GM12878 (cell line): ENCODE measurements around the gene TMEM255B.

Experiments
- CEBPB ChIP-seq, 2 experiments: fragments of 150-350 bp in 1 of 2; IDR thresholded peaks; 2 replicates each; pipeline ENCODE4 v1.6.1; 2012 to 2014; ENCODE audit warnings: low read depth in 2 of 2, low read length in 2 of 2, borderline replicate concordance in 1 of 2, inconsistent platforms in 1 of 2
- EED ChIP-seq: sonication (generic); IDR thresholded peaks from 2 replicates; pipeline ENCODE4 v1.6.1; 2016; ENCODE audit warnings: antibody characterized with exemption, low read depth
- ELK1 ChIP-seq: IDR thresholded peaks from 2 replicates; pipeline ENCODE4 v1.6.1; 2012; ENCODE audit warnings: low read depth, low read length, improper control_type of control experiment
- EP300 ChIP-seq, 2 experiments: fragments of 150-350 bp in 1 of 2; IDR thresholded peaks; 2 replicates each; pipeline ENCODE4 v1.6.1; 2011 to 2012; ENCODE audit warnings: low read depth in 2 of 2, low read length in 2 of 2, borderline replicate concordance in 1 of 2, improper control_type of control experiment in 1 of 2, inconsistent platforms in 1 of 2; ENCODE audit not compliant: control insufficient read depth in 1 of 2
- EZH2 ChIP-seq: IDR thresholded peaks from 2 replicates; pipeline ENCODE4 v1.6.1; 2012; ENCODE audit warnings: low read depth, mild to moderate bottlenecking, control low read depth, inconsistent platforms, low read length, borderline replicate concordance; ENCODE audit not compliant: control insufficient read depth
- HDAC2 ChIP-seq: fragments of 200-600 bp; sonication (generic); IDR thresholded peaks from 2 replicates; pipeline ENCODE4 v1.6.1; 2017
- NFIC ChIP-seq: IDR thresholded peaks from 2 replicates; pipeline ENCODE4 v1.6.1; 2012; ENCODE audit warnings: low read depth, mild to moderate bottlenecking, inconsistent platforms, low read length, moderate library complexity
- TCF7 ChIP-seq: IDR thresholded peaks from 2 replicates; pipeline ENCODE4 v1.6.1; 2014; ENCODE audit warnings: antibody characterized with exemption, borderline replicate concordance

- TF ChIP-seq EED, result no peak
- TF ChIP-seq EZH2, result no peak
- TF ChIP-seq EP300 (IDR thresholded peaks at IDR 0.05; ENCODE audit: borderline replicate concordance in 1 of 2, control insufficient read depth in 1 of 2, low read depth in 2 of 2, low read length in 2 of 2), result no peak
- TF ChIP-seq NFIC, result no peak
- TF ChIP-seq TCF7, result no peak
- no peak for TF ChIP-seq HDAC2
- TF ChIP-seq ELK1, result no peak
- no peak for TF ChIP-seq CEBPB (IDR thresholded peaks at IDR 0.05; ENCODE audit: borderline replicate concordance in 1 of 2, low read depth in 2 of 2, low read length in 2 of 2)
Measured at GRCh38 chr13:113783966-113784644, 25.1 kb downstream of the TMEM255B start.
